Activated CD8-positive, alpha-beta memory T cell treated with anti-CD3 and anti-CD28 coated beads for 1 hour (primary cell): ENCODE data around the gene PLD1.
"Not testable (repeated sequence)": the region's sequence is repeated elsewhere in the genome, so short reads cannot be mapped to it uniquely, and the experiment has no call there.

Experiments
- DNase-seq, 2 donors: peaks; one replicate each; pipeline ENCODE4 v3.0.0-alpha.2; 2020; ENCODE audit warnings: low read depth in 1 of 2; ENCODE audit errors: extremely low read depth in 1 of 2

Gene PLD1

GRCh38 chr3:171821044-171821443, 10.8 kb upstream of the PLD1 start:
- no peak for DNase-seq

DNA sequence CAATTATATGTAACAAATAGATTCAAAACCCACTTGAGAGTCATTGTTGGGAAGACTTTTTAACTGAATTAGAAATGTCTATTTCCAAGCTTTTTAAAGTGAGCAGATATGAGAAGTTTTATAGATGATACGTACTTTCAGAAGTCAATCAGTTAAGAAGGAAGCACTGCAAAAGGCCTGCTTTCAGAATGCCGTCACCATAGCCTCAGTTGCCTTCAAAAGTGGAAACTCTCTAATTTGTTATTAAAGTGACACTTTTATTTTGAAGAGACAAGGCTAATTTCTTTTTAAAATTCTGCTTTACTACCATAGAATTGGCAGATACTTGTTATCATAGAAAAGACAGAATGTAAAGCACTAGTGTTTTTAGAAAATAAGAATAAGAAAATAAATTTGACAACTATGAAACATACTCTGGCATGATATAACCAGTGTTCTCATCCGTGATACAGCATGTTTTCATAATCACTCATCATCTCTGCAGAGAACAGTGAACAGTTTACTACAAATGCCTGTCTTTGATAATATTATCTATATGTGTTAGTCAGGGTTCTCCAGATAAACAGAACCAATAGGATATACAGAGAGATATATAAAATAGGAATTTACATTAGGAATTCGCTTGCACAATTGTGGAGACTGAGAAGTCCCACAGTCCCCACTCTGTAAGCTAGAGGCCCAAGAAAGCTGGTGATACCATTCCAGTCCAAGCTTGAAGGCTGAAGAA, 7.0 kb upstream of the PLD1 start:
- no peak for DNase-seq

DNA sequence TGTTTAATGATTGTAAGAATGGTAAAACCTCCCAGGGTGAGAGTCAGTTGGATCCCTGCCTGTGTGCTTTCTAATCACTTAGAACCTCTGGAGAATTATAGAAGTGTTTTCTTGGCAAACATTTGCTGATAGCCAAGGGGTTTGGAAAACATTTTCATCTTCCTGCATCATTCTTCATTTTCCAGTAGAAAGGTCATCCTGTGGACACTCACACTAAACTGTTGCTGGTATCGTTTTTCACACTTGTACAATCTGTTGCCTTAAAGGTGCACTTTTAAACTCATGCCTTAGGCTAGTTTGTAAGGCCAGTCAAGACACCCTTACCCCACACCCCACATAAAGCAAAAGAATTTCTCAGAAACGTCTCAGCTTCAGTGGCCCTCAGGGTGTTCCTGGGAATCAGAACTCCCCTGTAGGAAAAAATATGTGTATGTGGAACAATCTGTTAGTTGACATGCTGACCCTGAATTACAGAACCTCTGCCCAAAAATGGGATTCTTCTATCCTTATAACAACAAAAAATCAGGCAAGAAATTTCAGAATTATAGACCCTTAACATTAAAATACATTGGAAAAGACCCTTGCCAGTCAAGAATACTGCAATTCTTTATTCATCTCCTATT, 5.8 kb upstream of the PLD1 start:
- no peak for DNase-seq

- not testable (repeated sequence) for DNase-seq
Measured at GRCh38 chr3:171814662-171815061, 4.4 kb upstream of the PLD1 start.

DNA sequence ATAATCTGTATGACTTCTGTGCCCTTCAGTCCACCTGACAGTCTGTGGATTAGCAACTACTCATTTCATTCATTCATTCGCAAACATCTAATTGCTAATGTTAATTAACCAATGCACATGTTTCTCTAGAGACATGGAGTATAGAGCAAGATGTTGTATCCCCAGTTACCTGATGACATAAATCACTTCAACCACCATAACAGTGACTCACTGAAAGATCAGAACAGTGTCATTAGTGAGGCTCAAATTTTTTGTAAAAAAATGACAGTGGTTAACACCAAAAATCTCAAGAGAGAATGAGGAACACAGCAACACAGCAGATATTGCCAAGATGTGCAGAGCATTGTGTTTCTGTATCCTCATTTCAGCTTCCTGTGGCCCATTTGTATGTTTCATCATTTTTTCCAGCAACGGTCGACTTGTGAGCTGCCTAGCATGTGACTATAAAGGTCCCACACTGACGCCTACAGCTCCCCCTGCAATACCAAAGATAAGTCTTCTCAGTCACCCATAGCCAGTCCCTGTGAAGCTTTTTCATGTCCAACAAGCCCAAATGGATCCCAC, 3.7 kb upstream of the PLD1 start:
- no peak for DNase-seq

- DNase-seq, result no peak
Measured at GRCh38 chr3:171813278-171813896, 3.1 kb upstream of the PLD1 start.

DNA sequence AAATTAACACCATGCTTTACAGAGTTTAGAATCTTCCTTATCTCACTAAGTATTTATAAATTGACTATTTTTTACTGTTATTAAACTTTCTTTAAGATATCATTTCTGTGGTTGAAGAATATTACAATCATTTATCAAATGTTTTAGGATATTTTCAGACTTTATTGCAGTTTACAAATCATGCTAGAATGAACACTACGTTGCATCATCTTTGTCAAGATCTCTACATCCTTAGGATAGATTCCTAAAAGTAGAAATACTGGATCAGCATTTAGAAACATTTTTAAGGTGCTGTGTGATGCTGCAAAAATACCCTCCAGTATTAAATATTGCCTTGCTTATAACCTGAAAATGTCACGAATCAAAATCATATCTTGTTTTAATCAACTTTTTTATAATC, 2.5 kb upstream of the PLD1 start:
- no peak for DNase-seq

DNA sequence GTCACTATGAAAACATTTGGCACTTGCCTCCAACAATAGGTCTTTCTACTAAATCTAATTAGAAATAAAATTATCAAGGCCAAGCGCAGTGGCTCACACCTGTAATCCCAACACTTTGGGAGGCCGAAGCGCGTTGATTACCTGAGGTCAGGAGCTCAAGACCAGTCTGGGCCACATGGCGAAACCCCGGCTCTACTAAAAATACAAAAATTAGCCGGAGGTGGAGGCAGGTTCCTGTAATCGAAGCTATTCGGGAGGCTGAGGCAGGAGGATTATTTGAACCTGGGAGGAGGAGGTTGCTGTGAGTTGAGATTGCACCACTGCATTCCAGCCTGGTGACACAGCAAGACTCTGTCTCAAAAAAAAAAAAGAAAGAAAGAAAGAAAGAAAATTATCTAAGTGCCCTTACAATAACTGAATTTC, 1.6 kb upstream of the PLD1 start:
- no peak for DNase-seq

DNA sequence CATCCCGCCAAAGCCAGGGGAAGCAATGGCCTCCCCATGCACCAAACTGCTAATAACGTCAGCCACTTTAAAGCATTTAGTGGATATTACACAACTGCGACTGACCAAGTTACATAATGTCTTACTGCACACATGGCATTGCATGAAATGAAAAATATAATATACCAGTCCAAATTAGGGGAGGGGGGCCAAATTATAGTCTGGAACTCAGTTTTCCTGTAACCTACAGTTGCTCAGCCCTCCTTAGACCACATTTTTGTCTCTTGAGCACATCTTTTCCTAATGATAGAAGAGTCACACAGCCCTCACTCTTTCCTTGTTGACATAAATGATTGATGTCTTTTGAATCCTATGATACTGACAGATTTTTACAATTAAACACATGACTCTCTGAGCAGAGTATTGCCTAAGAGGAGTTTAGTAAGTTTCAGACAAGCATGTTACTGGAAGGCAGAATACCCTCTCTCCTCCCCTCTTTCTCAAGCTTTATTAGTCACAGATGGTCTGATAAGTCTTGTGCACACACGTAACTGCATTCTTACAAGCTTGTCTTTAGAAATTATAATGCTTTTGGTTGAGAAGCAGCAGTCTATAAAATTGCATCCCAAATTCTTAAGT, 1.1 kb upstream of the PLD1 start:
- DNase-seq, result no peak

GRCh38 chr3:171810629-171811294, 479 bp upstream of the PLD1 start:
- DNase-seq, result no peak

GRCh38 chr3:171809611-171809860, 747 bp downstream of the PLD1 start:
- DNase-seq, result no peak

DNA sequence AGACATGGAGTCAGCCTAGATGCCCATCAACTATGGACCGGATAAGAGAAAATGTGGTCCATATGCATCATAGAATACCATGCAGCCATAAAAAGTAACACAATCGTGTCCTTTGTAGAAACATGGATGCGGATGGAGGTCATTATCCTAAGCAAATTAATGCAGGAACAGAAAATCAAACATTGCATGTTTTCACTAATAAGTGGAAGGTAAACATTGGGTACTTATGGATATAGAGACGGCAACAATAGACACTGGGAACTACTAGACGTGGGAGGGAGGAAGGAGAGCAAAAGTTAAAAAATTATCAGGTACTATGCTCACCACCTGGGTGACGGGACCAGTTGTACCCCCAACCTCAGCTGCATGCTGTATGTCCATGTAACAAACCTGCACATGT, 2.5 kb downstream of the PLD1 start:
- DNase-seq, result no peak

DNA sequence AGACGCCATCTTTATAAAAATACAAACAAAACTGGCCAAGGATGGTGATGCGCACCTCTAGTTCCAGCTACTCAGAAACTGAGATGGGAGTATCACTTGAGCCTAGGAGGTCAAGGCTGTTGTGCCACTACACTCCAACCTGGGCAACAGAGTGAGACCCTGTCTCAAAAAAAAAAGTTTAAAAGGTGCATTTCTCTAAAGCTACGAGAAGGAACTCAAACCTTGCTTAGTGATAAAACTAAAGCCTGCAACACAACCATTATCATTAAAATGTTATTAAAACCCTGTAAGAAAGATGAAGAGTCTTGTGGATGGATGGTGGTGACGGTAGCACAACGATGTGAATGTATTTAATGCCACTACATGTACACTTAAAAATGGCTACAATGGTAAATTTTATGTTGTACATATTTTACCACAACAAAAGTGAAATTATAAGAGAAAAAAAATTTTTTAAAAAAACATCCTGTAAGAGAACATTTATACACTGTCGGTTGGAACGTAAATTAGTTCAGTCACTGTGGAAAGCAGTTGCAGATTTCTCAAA, 3.1 kb downstream of the PLD1 start:
- DNase-seq, result no peak

GRCh38 chr3:171806200-171807128, 3.8 kb downstream of the PLD1 start:
- no peak for DNase-seq

DNA sequence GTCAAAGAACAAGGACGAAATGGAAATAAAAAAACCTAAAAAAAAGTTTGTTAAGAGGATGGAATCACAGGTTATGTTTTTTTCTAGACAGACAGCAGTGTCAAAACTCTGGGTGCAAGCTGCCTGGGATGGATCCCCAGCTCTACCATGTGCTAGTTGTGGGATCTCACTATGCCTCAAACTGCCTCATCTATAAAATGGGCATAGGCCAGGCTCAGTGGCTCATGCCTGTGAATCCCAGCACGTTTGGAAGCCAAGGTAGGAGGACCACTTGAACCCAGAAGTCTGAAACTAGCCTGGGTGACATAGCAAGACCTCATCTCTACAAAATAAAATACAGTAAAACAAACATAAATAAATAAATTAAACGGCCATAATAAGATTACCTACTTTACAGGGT, 4.6 kb downstream of the PLD1 start:
- DNase-seq, result no peak

DNA sequence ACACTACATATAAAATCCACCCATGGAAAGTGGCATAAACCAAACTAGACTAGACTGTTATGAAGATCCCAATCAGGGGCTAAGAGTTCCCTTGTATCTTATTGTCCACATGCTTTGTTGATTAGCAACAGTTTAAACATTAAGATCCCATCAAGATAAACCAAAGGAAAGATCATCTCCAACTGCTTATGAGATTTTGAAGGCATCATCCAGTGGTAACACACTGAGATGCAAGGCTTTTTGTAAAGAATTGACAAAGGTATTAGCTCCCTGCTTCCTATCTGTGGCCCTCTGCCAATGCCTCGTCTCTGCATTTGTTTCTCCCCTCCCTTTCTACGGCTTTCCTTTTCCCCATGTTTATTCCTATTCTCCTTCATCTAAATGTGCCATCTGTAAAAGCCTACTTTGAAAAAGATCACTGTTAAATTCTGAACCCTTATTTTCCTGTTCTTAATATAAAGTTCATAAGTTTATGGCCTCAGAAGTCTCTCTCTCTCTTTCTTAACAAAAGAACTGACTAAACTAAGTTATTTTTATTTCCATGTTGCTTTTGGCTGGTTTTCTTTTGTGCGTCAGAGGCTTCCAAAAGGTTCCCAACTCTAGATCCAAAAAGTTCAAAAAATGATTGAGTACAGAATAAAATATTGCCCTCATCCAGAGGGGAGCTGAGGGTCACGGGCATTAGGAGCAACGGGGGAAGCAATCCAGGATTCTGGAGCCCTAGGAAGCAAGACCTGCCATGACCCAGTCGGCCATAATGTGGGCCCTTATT, 5.5 kb downstream of the PLD1 start:
- DNase-seq, result no peak

- DNase-seq, result no peak
Measured at GRCh38 chr3:171803044-171803443, 7.2 kb downstream of the PLD1 start.

DNA sequence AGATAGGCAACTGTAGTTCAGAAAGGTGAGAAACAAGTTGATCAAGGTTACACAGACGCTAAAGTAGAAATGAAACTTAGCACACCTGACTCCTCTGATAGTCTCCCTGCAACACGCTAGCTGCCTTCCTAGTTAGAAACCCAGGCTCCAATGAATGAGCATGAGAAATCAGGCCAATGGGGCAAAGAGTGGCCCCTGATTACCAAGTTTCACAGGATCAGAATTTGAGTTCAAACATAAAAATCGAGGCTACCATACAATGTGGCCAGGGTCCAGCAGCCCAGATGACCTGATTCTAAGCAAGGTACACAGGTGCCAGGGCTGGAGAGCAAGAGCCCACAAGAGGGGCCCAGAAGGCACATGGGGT, 7.7 kb downstream of the PLD1 start:
- DNase-seq, result no peak
